OCI-M2 (cell line): ENCODE results near the gene GAL3ST2.
"Not testable (repeated sequence)": the region's sequence is repeated elsewhere in the genome, so short reads cannot be mapped to it uniquely, and the experiment has no call there.

Experiments used
- DNase-seq: peaks from one replicate; lab custom pipeline; 2025; ENCODE audit not compliant: unreplicated experiment; lab: John Stamatoyannopoulos, UW

The GAL3ST2 gene

DNA sequence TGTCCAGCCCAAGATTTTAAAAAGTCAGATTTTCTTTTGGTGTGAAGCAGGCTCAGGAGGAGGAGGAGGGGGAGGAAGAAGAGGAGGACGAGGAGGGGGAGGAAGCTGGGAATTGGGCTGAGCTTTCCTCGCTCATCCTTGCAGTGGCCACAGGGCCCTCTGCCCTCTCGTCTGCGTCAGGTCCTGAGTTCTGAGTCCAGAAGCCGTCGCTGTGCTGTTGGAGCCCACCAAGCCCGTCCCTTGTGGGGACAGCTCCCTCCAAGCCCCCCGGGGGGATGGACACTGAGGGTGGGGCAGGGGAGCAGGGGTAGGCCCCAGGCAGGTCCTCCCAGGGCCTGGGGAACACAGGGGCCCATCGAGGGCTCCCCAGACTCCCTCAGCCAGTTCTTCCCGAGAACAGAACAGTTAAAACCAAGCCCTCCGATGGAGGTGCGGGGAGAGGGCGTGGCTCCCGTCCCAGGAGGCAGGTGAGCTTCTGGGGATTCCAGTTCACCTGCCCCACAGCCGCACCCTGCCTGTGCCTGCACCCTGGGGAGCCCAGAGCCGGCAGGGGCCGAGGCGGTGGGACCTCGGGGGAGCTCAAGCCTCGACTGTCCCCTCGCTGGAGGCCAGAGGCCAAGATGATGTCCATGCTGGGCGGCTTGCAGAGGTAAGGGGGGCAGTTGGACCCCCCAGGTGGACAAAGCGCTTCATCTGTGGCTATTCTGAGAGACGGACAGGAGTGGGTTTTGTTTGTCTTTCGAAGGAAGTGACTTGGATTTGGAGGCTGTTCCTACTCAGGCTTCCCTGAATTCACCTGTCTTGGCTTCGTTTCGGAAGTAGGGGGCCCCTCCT is at the start of gene GAL3ST2:
TSS of gene GAL3ST2 (plus strand) at position 487 of the 834 bp plus-strand sequence. CDS start at position 621, 134 bp downstream.
- DNase-seq = no peak

DNA sequence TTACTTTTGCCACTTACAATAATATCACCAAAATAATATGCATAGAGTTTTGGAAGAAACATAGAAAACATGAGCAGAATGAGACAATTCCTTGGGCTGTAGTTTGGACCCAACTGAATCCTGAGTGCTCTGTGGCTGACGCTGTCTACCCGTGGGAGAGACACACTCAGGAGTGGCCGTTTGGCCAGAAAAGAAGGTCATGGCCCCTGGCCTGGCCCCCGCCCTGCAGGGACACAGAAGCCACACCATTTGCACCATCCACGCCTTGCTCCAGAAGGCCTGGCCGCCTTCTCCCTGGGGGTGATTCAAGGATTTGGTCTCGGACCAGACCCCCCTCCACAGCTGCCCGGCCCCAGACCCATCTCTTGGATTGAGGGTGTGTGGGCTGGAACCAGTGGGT is 48.6 kb upstream of the GAL3ST2 start:
- DNase-seq = no peak

DNA sequence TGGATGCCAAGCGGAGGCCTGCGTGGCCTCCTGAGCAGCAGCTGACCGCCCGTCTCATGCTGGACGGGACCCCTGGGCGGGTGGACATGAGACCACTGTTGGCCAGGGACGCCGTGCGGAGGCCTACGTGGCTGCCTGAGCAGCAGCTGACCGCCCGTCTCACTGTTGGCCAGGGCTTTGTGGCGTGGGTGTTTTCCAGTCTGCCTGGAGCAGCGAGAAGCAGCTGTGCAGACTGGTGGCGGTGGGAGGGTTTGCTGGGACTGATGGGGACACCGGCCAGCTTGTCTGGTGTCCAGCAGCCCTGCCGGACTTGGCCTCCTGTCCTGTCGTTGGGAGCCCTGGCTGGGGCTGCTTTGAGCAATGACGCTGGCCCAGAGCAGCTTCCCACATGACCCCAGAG is 48.0 kb upstream of the GAL3ST2 start:
- DNase-seq = no peak

DNA sequence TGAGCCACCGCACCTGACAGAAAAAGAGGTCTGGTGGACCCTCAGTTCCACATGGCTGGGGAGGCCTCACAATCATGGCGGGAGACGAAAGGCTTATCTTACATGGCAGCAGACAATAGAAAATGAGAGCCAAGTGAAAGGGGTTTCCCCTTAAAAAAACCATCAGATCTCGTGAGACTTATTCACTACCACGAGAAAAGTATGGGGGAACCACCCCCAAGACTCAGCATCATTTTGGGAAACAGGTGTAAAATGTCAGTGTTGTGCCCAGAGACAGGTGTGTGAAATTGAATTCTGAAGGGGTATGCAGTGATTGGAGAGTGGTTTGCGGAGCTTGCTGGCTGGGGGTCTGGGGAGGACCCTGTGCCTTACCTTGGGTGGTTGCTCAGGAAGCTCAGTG is 46.8 kb upstream of the GAL3ST2 start:
- DNase-seq = no peak

DNA sequence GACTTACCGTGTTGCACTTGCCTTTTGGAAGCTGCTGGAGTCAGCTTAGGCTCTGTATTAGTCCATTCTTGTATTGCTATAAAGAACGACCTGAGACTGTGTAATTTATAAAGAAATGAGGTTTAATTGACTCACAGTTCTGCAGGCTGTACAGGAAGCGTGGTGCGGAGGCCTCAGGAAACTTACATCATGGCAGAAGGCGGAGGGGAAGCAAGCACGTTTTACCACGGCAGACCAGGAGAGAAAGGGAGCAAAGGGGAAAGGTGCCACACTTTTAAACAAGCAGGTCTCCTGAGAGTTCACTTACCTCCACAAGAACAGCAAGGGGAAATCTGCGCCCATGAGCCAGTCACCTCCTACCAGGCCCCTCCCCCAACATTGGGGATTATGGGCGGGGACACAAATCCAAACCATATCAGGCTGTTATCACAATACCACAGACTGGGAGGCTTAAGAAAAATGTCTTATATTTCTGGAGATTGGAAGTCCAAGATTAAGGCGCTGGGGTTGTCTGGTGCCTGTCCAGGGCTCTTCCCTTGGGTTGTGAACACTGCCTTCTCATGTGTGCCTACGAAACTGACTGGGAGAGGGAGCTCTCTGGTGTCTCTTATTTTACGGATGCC is 45.8 kb upstream of the GAL3ST2 start:
- no peak for DNase-seq

DNA sequence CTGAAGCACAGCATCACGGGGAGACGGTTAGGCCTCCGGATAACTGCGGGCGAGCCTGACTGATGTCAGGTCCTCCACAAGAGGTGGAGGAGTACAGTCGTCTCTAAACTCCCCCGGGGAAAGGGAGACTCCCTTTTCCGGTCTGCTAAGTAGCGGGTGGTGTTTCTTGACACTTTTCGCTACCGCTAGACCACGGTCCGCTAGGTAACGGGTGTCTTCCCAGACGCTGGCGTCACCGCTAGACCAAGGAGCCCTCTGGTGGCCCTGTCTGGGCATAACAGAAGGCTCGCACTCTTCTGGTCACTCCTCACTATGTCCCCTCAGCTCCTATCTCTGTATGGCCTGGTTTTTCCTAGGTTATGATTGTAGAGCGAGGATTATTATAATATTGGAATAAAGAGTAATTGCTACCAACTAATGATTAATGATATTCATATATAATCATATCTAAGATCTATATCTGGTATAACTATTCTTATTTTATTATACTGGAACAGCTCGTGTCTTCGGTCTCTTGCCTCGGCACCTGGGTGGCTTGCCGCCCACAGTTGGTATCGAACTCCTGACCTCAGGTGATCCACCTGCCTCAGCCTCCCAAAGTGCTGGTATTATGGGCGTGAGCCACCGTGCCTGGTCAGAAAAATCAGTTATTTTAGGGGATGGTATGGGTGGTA is 44.0 kb upstream of the GAL3ST2 start:
- DNase-seq = not testable (repeated sequence)

DNA sequence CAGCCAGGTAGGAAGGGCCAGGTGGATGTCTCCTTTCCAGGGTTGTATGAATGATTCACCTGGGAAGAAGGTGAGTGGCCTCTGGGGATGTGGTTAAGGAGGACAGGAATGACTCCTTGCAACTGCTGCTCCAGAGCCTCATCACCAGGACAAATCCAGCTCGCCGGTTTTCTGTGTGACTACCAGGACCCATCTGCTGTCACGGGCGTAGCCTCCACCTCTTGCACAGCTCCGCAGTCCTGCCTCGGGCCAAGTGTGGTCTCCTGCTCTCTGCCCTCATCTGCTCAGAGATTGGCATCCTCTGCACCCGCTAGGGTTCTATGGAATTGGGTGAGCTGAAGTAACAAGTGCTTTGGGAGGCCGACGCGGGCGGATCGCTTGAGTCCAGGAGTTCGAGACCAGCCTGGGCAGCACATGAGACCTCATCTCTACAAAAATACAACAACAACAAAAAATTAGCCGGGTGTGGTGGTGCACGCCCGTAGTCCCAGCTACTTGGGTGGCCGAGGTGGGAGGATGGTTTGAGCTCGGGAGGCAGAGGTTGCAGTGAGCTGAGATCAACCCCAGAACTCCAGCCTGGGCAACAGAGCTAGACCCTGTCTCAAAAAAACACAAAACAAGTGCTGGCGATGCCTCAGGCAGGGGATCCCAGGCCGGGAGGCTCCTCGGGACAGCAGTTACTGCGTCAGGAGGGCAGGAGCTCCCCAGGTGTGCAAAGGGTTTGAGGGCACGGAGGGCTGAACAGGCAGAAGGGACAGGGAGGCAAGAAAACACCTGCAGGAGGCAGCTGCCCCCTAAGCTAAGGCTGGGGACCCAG is 43.0 kb upstream of the GAL3ST2 start:
- no peak for DNase-seq

DNA sequence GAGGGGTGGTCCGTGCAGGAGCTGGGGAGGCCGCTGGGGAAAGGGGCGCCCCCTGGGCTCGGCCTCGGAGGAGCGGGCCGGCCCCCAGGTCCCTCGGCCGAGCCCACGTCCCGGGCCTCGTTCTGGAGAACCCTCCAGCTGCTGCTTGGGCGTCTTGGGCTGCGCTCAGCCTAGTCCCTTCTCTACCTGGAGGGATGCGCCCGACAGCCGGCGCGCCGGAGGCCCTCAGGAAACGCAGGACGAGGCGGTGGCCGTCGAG is 42.5 kb upstream of the GAL3ST2 start:
- no peak for DNase-seq

DNA sequence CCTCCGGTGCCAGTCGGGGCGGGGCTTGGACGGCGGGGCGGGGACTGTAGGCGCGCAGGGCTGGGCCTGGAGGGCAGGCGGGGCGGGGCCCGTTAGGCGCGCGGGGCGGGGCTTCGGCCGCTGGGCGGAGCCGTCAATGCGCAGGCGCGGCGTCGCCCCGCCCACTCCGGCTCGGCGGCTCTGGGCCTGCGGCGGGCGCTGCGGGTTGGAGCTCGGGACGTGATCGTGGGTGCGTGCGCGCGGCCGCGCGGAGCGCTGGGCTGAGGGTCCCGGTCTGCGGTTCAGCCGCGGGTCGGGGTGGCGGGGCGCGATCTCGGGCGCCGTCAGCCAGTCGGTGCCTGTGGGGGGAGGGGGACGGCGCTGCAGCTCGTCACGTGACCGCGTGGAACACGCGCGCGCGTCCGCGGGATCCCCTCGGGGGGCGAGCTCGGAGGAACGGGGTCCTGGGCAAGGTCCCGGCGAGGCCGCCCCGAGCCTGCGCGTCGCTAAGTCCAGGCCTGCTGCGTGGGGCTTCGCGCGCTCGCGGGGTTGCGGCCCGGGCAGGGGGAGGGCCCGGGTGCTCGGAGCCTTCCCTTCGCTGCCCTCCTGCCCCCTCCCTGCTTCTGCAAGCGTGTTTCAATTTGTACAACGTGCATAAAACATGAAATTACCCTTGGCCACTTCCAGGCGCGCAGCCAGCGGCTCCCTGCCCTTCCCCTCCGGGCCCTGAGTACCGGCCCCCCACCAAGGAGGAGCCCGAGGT is 42.0 kb upstream of the GAL3ST2 start, which contains the start of gene D2HGDH:
TSS of gene D2HGDH (plus strand) at position 164 of the 742 bp plus-strand sequence. CDS start 595 bp downstream, outside the sequence.
- peak; percentile 23 for DNase-seq

DNA sequence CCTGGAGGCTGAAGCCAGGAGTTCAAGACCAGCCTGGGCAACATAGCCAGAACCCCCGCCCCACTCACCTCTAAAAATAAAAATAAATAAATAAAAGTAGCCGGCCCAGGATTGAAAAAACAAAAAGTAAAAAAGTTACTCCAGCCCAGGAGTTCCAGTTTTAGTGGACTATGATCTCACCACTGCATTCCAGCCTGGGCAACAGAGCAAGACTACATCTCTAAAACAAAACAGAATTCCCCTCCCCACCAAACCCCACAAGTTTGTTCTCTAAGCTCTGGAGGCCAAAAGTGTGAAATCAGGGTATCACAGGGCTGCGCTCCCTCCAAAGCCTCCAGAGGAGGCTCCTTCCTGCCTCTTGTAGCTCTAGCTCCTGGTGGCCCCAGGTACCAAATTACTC is 40.5 kb upstream of the GAL3ST2 start:
- no peak for DNase-seq

DNA sequence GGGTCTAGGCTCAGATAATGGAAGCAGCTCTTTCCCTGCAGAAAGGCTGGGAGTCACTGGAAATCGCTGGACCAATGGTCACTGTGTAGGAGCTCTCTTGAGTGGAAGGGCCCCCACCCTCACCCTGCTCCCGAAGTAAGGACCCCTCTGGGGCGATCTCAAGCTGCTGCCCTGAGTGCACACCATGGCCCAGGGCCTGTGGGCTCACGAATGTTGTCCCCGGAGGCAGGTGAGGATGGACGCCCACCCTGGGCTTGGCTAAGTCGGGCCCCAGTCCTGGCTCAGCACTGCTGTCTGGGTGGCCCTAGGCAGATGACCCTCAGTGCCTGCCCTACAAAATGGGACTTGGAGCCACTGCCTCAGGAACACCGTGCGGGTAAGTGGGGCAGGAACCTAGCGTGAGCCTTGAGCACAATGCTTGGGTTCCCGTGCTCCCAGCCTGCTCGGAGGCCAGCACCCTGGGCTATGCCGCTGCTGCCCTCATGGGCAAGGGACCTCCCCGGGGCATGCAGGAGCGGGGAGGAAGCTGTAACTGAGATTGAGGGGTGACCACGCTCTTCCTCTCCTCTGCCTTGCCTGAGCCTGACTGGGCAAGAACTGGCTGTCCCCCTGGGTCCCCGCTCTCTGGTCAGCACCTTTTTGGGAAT is 38.5 kb upstream of the GAL3ST2 start:
- DNase-seq = no peak

DNA sequence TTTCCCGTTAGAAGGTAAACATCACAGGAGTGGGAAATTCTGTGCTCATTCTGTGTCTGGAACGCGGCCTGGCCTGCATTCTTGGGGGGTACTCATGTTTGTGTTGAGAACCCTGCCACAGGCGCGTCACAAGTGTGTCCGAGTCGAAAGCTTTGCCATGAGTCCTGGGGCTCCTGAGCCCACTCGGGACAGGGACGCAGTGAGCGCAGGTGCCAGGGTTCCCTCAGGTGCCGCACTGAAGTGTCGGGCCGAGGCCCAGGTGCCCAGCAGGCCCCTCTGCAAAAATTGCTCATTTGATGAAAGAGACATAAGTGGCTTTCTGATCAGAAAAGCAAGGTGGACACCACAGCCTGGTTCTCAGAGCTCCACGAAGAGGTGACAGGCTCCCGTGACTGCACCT is 37.4 kb upstream of the GAL3ST2 start:
- no peak for DNase-seq

DNA sequence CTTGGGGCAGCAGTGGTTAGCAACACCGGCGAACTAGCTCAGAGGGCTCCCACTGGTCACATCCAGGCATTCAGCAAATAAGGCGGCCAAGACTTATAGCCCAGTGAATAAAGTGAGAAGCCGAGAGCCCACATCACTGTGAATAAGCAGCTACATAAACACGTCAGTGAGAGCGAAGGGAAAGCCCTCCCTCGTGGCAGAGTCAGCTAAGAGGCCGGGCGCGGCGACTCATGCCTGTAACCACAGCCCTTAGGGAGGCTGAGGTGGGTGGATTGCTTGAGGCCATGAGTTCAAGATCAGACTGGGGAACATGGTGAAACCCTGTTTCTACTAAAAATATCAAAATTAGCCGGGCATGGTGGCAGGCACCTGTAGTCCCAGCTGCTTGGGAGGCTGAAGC is 37.0 kb upstream of the GAL3ST2 start:
- DNase-seq = no peak

DNA sequence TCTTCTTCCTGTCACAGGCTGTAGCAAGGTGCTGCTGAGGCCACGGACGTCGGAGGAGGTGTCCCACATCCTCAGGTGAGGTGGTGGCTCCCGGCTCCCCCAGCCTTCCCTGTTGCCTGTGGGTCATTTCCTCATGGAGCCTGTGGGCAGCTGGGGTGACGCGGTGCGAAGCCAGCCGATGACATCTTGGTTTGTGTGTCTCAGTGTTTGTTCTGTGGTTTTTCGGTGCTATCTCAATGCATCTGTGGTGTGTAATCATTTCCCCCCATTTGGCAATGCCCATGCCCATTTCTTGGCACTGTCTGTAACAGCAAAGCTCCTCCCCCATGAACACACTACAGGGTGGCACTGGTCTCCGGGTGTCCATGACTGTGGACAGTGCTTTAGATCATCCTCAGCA is 35.6 kb upstream of the GAL3ST2 start:
- no peak for DNase-seq

DNA sequence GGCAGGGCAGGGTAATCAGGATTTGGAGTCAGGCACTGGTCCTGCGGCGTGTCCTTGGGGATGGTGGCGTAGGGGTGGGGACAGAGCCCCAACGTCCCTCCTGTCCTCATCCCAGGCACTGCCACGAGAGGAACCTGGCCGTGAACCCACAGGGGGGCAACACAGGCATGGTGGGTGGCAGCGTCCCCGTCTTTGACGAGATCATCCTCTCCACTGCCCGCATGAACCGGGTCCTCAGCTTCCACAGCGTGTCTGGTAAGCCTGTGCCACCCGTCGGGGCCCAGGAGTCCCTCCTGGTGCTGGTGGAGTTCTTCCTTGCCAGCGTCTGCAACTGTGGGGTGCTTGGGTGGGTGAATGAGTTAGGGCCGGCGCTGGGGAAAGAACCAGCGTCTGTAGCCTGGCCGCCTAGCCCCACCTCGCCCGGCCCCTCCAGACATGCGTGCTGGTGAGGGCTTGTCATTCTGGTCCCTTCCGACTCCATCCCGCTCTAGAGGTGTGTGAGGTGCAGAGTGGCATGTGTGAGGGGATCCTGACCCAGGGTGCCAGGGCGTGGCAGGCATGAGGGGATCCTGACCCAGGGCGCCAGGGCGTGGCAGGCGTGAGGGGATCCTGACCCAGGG is 34.2 kb upstream of the GAL3ST2 start:
- no peak for DNase-seq

DNA sequence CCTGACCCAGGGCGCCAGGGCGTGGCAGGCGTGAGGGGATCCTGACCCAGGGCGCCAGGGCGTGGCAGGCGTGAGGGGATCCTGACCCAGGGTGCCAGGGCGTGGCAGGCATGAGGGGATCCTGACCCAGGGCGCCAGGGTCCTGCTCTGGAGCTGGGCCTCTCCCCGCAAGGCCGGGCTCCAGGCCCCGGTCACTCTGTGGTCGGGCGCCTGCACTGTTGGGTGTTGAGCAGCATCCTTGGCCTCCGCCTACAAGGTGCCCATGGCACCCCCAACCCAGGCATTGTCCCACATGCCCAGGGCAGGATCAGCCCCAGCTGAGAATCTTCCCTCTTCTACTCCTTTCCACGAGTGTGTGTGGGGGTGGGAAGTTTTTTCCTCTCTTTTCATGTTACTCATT is 33.6 kb upstream of the GAL3ST2 start:
- not testable (repeated sequence) for DNase-seq

DNA sequence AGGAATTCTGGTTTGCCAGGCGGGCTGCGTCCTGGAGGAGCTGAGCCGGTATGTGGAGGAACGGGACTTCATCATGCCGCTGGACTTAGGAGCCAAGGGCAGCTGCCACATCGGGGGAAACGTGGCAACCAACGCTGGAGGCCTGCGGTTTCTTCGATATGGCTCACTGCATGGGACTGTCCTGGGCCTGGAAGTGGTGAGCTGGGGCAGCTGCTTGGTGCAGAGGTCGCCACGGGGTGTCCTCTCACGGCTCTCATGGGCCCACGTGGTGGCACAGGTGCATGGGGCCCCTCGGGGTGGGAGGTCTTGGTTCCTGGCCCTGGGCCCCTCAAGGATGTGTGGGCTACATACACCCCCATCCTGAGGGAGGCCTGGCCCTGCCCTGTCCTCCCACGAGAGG is 33.0 kb upstream of the GAL3ST2 start:
- no peak for DNase-seq

DNA sequence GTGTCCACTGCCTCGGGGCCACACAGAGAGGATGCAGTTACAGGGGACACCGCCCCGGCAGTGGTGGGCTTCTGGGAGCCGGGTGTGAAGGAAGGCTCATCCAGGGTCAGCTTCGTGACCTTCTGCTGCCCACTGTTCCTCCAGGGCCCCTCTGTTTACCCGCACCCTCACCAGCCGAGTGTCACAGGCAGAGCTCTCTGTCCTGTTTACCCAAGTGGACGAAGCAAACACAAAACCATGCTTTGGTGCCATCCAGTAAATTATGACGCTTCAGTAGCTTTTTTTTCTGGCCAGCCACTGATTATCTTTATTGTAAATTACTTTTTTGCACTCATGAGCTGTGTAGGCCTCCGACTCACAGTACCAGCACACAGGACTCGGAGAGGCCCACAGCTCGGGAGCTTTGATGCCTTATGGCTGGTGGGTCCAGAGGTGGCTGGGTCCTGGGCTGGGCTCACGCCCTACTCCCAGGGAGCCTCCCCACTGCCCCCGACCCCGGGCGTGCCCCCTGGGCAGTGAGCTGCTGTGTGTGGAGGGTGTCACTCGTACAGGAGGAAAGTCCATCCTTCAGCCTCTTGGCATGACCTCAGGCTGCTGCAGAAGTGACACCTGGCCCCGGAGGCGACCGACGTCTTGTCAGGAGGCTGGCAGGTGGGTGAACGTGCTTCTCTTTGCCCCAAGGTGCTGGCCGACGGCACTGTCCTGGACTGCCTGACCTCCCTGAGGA is 32.4 kb upstream of the GAL3ST2 start:
- no peak for DNase-seq

DNA sequence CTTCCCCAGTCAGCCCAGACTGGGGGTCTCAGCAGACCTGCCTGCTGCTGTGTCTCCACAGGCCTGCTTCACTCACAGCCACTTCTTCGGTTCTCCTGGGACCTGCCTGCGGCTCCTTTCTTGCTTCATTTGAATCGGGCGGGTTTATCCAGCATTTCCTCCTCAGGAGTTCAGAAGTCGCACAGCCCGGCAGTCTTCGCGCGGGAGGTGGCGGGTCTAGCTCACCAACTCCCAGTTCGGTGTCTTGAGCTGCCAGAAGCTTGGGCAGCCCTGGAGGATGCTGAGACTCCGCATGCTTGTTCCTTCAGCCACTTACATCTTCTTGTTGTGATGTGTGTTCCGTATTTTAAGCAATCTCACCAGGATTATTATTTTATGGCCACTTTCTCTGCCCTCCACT is 31.3 kb upstream of the GAL3ST2 start:
- DNase-seq = no peak
